GM18511 (cell line): ENCODE data around the gene IFT122.

Experiments used
- ATAC-seq: cut with Tn5 transposase; IDR thresholded peaks from one replicate; pipeline ENCODE4 v1.9.1; 2021; ENCODE audit warnings: mild to moderate bottlenecking, moderate library complexity; ENCODE audit not compliant: unreplicated experiment

Gene IFT122

GRCh38 chr3:129413687-129414506 is 26.1 kb upstream of the IFT122 start:
- peak; percentile 96 for ATAC-seq

GRCh38 chr3:129415378-129415777 is 24.6 kb upstream of the IFT122 start:
- ATAC-seq = no peak

GRCh38 chr3:129415830-129416229 is 24.2 kb upstream of the IFT122 start:
- ATAC-seq = no peak

- ATAC-seq = no peak
Measured at GRCh38 chr3:129416415-129416814, 23.6 kb upstream of the IFT122 start.

GRCh38 chr3:129417326-129417725 is 22.7 kb upstream of the IFT122 start:
- ATAC-seq = no peak

- no peak for ATAC-seq
Measured at GRCh38 chr3:129418041-129418973, 21.7 kb upstream of the IFT122 start.

DNA sequence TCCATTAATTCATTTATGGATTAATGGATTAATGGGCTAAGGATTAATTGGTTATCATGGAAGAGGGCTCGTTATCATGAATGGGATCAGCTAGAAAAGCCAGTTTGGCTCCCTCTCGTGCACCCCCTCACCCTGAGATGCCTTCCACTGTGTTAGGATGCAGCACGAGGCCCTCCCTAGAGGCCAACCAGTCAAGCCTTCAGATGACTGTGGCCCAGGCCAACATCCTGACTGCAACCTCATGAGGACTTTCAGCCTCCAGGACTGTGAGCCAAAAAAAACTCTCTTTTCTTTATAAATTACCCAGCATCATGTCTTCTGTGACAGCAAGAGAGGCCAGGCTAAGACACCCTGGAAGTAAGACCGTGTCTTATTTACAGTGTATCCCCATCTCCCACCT is 20.5 kb upstream of the IFT122 start:
- ATAC-seq = no peak

- ATAC-seq = no peak
Measured at GRCh38 chr3:129421236-129421883, 18.7 kb upstream of the IFT122 start.

DNA sequence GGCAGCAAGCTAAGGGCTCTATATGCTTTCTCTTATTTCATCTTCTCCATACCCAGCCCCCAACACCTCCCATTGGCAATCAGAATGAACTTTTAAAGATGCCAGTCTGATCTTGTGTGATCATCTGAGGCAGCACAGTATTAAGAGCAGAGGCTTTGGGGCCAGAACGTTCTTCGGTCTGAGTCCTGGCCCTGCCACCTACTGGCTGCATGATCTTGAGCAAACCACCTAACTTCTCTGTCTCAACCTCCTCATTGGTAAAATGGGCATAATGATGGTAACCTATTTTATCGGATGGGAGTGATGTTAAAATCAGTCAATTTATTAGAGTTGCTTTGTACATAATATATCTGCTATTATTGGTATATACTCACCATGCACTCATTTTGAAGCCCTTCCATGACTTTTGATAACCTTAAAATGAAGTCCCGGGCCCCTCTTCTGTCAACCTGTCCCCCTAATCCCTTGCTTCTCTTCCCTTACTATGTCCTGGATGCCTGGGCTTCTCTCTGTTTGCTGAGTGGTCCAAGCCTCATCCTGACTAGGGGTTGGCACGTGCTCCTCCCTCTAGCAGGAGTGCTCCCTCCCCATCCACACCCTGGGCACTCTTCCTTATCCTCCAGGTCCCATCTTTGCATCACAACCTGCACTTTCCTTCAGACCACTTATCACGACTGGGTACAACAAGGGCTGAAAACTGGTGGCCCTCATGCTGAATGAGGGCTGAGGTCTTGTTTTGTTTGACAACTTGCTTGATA is 17.9 kb upstream of the IFT122 start:
- ATAC-seq = no peak

- ATAC-seq = no peak
Measured at GRCh38 chr3:129422897-129423296, 17.1 kb upstream of the IFT122 start.

- ATAC-seq = peak; percentile 49
Measured at GRCh38 chr3:129424185-129424841, 15.7 kb upstream of the IFT122 start.

GRCh38 chr3:129425213-129425612 is 14.8 kb upstream of the IFT122 start:
- no peak for ATAC-seq

DNA sequence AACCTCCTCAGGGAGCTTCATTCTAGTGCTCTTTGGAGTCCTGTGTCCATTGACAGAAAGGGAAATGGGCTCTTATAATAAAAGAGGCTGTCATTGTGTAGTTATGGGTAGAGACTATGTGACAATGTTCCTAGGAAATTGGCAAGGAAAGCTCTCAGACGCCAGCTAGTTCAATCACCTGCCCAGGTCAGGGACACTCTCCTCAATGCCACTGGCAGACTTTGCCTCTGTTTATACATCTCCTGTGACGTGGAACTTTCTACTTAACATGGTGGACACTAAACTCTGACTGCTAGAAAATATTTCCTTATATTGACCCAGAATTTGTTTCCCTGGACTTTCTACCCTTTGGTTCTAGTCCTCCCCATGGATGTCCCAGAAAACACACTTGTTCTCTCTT is 14.4 kb upstream of the IFT122 start:
- no peak for ATAC-seq

- ATAC-seq = no peak
Measured at GRCh38 chr3:129428007-129428375, 12.0 kb upstream of the IFT122 start.

GRCh38 chr3:129428376-129429079 is 11.5 kb upstream of the IFT122 start, which contains the start of gene EFCAB12:
EFCAB12 (minus strand) TSS chr3:129428636; CDS start chr3:129428488, 148 bp downstream.
- peak; percentile 97 for ATAC-seq

DNA sequence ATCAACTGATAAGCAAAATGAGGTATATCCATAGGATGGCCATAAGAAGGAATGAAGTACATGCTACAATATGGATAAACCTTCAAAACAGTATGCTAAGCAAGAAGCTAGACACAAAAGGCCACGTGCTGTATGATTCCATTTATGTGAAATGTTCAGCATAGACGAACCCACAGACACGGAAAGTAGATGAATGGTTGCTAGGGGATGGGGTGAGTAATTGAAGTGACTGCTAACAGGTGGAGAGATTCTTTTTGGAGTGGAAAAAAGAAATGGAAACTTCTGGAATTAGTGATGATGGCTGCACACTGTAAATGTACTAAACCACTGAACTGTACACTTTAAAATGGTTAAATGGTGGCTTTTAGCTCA is 11.0 kb upstream of the IFT122 start:
- no peak for ATAC-seq

DNA sequence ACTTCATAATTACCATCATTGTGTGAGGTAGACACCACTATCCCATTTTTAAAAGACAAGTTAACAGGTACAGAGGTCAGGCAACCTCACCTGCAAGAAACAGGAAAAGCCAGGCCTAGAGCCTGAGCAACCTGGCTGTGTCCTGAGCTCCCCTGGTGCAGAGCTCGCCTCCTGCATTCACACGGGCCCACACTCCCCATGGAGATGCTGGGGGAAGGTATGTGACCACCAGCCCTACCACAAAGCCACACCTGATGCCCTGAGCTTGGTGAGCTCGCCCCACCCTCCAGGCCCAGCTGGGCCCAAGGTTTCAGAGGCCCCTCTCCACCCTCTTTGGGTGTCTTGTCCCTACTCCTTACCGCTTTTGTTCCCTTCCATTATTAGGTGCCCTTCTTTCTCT is 10.4 kb upstream of the IFT122 start:
- no peak for ATAC-seq

- no peak for ATAC-seq
Measured at GRCh38 chr3:129432036-129432435, 8.0 kb upstream of the IFT122 start.

- no peak for ATAC-seq
Measured at GRCh38 chr3:129432671-129433070, 7.4 kb upstream of the IFT122 start.
